Stomach (tissue), 9 donors: ENCODE results near the gene STC2. TPM values are rescaled to one million over a fixed set of nuclear protein-coding genes. Genes with fewer than 3 reads are reported as not detected.
A peak's percentile ranks its signal among the peaks of the same experiment; 100 is the strongest.

Experiments
- DNase-seq, 2 donors: peaks; one replicate each; pipeline versions ENCODE4 v3.0.0 to v3.0.0-alpha.2; 2013 to 2019
- H3K27ac ChIP-seq, 5 donors: fragments of 200-600 bp in 4 of 5; sonication (generic) in 4 of 5; one replicate each; pipeline ENCODE4 v1.5.1; 2013 to 2019; ENCODE audit warnings: mild to moderate bottlenecking in 1 of 5, moderate library complexity in 1 of 5
- H3K27me3 ChIP-seq, 3 donors: fragments of 200-600 bp; sonication (generic); one replicate each; pipeline ENCODE4 v1.5.1; 2017 to 2019; ENCODE audit warnings: mixed run types in 1 of 3
- H3K36me3 ChIP-seq, 4 donors: fragments of 200-600 bp; sonication (generic); 1 replicate in 3 of 4; 2 replicates in 1 of 4; pipeline ENCODE4 v1.5.1; 2016 to 2019
- H3K4me1 ChIP-seq, 4 donors: fragments of 200-600 bp; sonication (generic); one replicate each; pipeline ENCODE4 v1.5.1; 2016 to 2019
- H3K4me3 ChIP-seq, 4 donors: fragments of 200-600 bp; sonication (generic) in 3 of 4; one replicate each; pipeline ENCODE4 v1.5.1; 2016 to 2019; ENCODE audit warnings: mild to moderate bottlenecking in 1 of 4
- H3K9me3 ChIP-seq, 4 donors: fragments of 200-600 bp; sonication (generic); one replicate each; pipeline ENCODE4 v1.5.1; 2016 to 2019
- EP300 ChIP-seq: sonication (generic); formaldehyde crosslinking; IDR thresholded peaks from one replicate; pipeline ENCODE4 v1.6.1; 2017; ENCODE audit warnings: antibody characterized with exemption
- POLR2A ChIP-seq, 4 donors: fragments of 450-650 bp; IDR thresholded peaks; one replicate each; pipeline ENCODE4 v1.6.1; 2016; ENCODE audit warnings: antibody characterized with exemption in 4 of 4, control low read depth in 2 of 4, mild to moderate bottlenecking in 1 of 4, moderate library complexity in 1 of 4
- POLR2AphosphoS5 ChIP-seq, 3 donors: sonication (generic); formaldehyde crosslinking; IDR thresholded peaks; one replicate each; pipeline ENCODE4 v1.6.1; 2016; ENCODE audit warnings: antibody characterized with exemption in 3 of 3
- WGBS, 5 donors: extraction: QIAGEN DNeasy Blood & Tissue Kit in 3 of 5; methylation state at CpG; one replicate each; pipeline versions ENCODE4 v1.1.5 to v1.1.7; 2013 to 2018; 5-methylcytosine and 5-hydroxymethylcytosine counted together
- intact Hi-C: fragments of 100-400 bp; cut with DNase I; formaldehyde crosslinking; loops from one replicate; pipeline ENCODE4 v1.15.1; 2023; ENCODE audit warnings: low total_unique reads
- polyA plus RNA-seq, 3 donors: library from polyadenylated mRNA; stranded (reverse); fragments of 200-250 nt; gene quantifications; one replicate each; pipeline ENCODE4 v1.2.3, GENCODE V29; 2013
- total RNA-seq, 5 donors: library from RNA; depleted of rRNA; stranded (reverse); fragments of >200 nt; gene quantifications; one replicate each; pipeline versions ENCODE4 v1.1.0 to v1.2.3, GENCODE V29; 2014 to 2016
- TF ChIP-seq, protein P1 (sequence below), 7 experiments: fragments of 450-650 bp in 4 of 7; fragments of 200-600 bp in 3 of 7; sonication (generic) in 3 of 7; IDR thresholded peaks; one replicate each; pipeline ENCODE4 v1.5.1; 2016 to 2019; ENCODE audit warnings: antibody characterized with exemption in 7 of 7, control low read depth in 2 of 7, mild to moderate bottlenecking in 1 of 7
- donor health status: healthy with polysubstance abuse.
- donor health status: Bipolar disorder and iron deficiency.
- donor health status: healthy.

The STC2 gene
- total and polyA plus RNA-seq, 8 donors = 0.15 to 2.6 (median 0.89) TPM; not detected in 1

DNA sequence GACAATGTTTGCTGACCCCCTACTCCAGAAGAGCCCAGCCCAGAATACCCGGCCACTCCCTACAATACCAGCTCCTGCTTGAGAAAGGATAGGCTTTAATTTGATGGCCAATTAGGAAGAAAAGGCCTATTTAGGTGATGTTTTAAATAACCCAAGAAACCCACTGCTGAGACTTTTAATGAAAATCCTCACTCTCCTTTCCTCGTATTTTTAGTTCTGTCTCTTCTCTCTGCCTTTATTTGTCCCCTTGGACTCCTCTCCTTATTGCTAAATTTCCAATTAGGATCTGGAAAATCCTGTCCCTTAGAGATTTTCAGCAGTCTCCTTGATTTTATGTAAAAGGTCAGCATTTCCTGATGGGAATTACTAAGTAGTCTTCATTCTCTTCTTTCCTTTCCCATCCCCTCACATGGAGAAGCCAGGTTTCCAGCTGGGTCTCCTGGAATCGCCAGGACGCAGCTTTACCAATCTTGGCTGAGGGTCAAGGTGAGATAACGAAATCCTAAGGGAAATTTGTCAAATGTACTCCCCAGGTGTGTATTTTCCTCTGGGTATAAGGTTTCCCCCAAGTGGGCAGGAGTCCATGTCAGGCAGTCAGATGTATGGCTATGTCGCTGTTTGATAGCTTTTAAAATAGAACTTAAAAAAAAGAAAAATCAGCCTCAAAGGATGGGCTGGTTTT is 11.7 kb downstream of the STC2 start:
- H3K4me3 ChIP-seq = no peak overlapping the region
- WGBS, 5 donors = 35 to 56% (median 50%) methylated on average over 6 of the region's 6 CpGs
- no peaks in the 10 kb centered on the region for H3K9me3 ChIP-seq
- H3K36me3 ChIP-seq = no peaks in the 10 kb centered on the region
- no peak for TF ChIP-seq EP300
- TF ChIP-seq, protein P1, sequence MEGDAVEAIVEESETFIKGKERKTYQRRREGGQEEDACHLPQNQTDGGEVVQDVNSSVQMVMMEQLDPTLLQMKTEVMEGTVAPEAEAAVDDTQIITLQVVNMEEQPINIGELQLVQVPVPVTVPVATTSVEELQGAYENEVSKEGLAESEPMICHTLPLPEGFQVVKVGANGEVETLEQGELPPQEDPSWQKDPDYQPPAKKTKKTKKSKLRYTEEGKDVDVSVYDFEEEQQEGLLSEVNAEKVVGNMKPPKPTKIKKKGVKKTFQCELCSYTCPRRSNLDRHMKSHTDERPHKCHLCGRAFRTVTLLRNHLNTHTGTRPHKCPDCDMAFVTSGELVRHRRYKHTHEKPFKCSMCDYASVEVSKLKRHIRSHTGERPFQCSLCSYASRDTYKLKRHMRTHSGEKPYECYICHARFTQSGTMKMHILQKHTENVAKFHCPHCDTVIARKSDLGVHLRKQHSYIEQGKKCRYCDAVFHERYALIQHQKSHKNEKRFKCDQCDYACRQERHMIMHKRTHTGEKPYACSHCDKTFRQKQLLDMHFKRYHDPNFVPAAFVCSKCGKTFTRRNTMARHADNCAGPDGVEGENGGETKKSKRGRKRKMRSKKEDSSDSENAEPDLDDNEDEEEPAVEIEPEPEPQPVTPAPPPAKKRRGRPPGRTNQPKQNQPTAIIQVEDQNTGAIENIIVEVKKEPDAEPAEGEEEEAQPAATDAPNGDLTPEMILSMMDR (IDR thresholded peaks at IDR 0.05) = no peak
- no peak for TF ChIP-seq POLR2AphosphoS5 (IDR thresholded peaks at IDR 0.05)
- no peak for TF ChIP-seq POLR2A (IDR thresholded peaks at IDR 0.05)
- peaks cover 3 to 48% (median 34%) of the 10 kb centered on the region in 4 donors for H3K4me1 ChIP-seq
- DNase-seq = no peak
- peak overlapping the region in 3 of 5 donors; percentile 34 to 60 (median 47) for H3K27ac ChIP-seq
- H3K27me3 ChIP-seq = peaks cover 0 to 32% (median 5%) of the 10 kb centered on the region in 3 donors
- intact Hi-C loops = no loop called here

DNA sequence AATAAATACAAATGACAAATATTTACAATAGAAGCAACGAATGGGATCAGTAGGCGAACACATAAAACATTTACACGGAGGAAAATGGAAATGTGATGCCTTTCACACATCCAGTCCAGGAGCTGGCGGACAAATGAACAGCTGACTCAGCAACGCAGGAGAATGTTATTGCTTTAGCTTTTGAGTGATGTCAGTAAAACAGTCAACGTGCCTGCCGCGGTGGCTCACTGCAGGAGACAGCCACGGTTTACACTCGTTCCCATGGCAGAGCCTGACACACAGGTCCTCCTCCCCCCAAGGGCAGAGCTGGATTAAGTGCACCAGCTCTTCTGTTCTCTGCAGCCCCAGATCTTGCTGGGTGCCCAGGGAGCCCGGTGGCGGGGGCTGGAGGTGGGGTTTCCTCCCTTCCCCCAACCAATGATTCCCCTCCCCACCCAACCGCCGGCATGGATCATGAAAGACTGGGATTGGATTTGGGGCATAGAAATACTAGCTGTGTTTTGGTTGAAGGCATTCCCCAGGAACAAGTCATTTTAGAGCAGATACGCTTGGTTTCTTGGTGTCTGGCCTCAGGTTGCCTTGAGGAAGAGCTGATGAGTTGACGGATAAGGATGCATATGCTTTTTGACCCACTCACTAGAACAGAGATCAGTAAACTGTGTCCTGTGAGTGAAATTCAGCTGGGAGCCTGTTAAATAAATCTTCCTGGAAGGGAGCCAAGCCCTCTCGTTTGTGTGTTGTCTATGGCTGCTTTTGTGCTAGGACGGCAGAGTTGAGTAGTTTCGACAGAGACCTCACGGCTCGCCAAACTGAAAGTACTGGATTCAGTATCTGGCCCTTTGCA is 12.5 kb downstream of the STC2 start:
- DNase-seq = peak in 1 of 2 donors; percentile 86
- H3K4me1 ChIP-seq = peaks cover 3 to 50% (median 35%) of the 10 kb centered on the region in 4 donors
- peak overlapping the region in 4 of 5 donors; percentile 11 to 60 (median 40) for H3K27ac ChIP-seq
- peaks cover 0 to 32% (median 5%) of the 10 kb centered on the region in 3 donors for H3K27me3 ChIP-seq
- no peaks in the 10 kb centered on the region for H3K36me3 ChIP-seq
- 23 to 33% (median 26%) methylated on average over 21 of the region's 21 CpGs for WGBS, 5 donors
- H3K4me3 ChIP-seq = no peak overlapping the region
- TF ChIP-seq POLR2AphosphoS5 (IDR thresholded peaks at IDR 0.05) (no peak), POLR2A (IDR thresholded peaks at IDR 0.05) (no peak), EP300 (no peak)
- TF ChIP-seq, protein P1 (IDR thresholded peaks at IDR 0.05) = no peak
- intact Hi-C loops = no loop called here
- no peaks in the 10 kb centered on the region for H3K9me3 ChIP-seq

DNA sequence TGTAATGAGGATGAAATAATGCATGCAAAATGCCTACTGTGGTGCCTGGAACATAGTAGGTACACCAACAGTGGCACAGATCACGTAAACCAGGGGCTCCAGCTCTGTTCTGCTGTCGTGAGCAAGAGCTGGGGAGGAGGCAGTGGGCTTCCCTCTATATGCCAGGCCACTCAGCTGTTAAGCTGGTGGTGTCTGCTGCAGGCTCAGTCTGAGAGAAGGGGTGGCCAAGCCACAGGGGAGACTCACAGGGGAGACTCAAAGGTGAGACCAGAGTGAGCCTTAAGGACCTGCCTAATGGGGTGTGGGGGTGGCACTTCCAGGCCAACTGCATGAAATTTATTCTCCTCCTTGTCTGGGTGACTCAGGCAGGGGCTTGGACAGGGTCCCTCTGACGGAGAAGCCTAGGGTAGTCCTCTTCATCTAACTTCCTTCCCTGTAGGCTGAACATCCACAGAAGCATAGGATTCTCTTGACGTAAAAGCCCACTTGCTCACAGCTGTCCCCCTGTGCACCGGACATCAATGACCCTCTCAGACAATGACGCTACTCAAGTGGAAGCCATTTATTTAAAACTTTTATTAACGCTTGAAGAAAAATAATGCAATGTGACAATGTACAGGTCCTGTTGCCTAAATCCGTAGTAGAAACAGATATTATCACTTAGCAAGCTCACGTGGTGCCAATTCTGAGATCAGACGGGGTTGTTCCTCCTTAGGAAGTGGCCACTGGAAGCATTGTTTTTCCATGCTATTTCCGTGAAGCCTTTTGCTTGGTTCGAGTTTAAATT is 13.9 kb downstream of the STC2 start:
- Histone ChIP-seq H3K27me3 (peaks cover 0 to 32% (median 5%) of the 10 kb centered on the region in 3 donors), H3K4me1 (peaks cover 3 to 45% (median 28%) of the 10 kb centered on the region in 4 donors), H3K36me3 (no peaks in the 10 kb centered on the region), H3K4me3 (no peak overlapping the region), H3K9me3 (no peaks in the 10 kb centered on the region), H3K27ac (no peak overlapping the region)
- WGBS, 5 donors = 70 to 77% (median 74%) methylated on average over 12 of the region's 12 CpGs
- intact Hi-C loops = no loop called here
- TF ChIP-seq EP300 (no peak), POLR2AphosphoS5 (IDR thresholded peaks at IDR 0.05) (no peak), POLR2A (IDR thresholded peaks at IDR 0.05) (no peak)
- TF ChIP-seq, protein P1 (IDR thresholded peaks at IDR 0.05) = no peak
- DNase-seq = no peak

DNA sequence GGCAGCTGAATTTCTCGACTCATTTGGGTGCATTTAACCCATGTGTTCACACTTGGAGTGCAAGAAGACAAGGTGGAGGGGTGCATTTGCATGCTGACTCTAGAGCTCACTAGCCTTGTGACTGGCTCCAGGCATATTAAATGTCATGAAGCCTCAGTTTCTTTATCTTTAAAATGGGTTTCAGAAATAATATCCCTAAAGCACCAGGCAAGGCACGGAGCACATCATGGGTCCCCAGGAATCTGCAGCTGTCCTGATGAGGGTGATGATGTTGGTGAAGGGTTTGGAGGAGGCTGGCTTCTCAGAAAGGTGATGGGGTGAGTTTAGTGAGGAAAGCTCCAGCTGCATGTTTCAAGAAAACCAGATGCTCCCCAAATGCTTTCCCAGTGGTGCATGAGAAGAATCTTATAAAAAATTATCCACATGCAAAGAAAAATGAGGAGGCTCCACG is 14.8 kb downstream of the STC2 start:
- Histone ChIP-seq H3K27me3 (peaks cover 0 to 32% (median 5%) of the 10 kb centered on the region in 3 donors), H3K36me3 (no peaks in the 10 kb centered on the region), H3K4me3 (no peak overlapping the region), H3K9me3 (no peaks in the 10 kb centered on the region), H3K4me1 (peaks cover 3 to 37% (median 25%) of the 10 kb centered on the region in 4 donors), H3K27ac (no peak overlapping the region)
- TF ChIP-seq POLR2A (IDR thresholded peaks at IDR 0.05) = no peak
- TF ChIP-seq, protein P1 (IDR thresholded peaks at IDR 0.05) = no peak
- WGBS, 5 donors = 59 to 79% (median 69%) methylated on average over 3 of the region's 3 CpGs
- intact Hi-C loops = no loop called here
- no peak for DNase-seq
